A549 (cell line): ENCODE results near the gene HS6ST3. TPM values are rescaled to one million over a fixed set of nuclear protein-coding genes. Genes with fewer than 3 reads are reported as not detected.

Source experiments
- ATAC-seq, 2 experiments: fragments of 200-7000 bp in 1 of 2; fragments of >200 bp in 1 of 2; cut with Nextera tagmentation in 1 of 2; cut with Tn5 transposase in 1 of 2; 3 replicates each; pipeline versions ENCODE4 v1.8.0 to v1.9.1; 2018 to 2020; ENCODE audit warnings: mild to moderate bottlenecking in 1 of 2, moderate library complexity in 1 of 2
- CTCF ChIA-PET: fragments of 300-600 bp; sonication (Branson Sonifier 250); formaldehyde crosslinking; extraction: SDS; loops from one replicate; lab custom pipeline; 2021; ENCODE audit warnings: antibody characterized with exemption, inconsistent platforms; lab: Yijun Ruan, JAX
- POLR2A ChIA-PET: fragments of 350-600 bp; formaldehyde crosslinking; extraction: SDS; loops from one replicate; lab custom pipeline; 2021; ENCODE audit warnings: antibody characterized with exemption, inconsistent platforms; lab: Yijun Ruan, JAX
- DNase-seq, 2 experiments: peaks; one replicate each; pipeline versions ENCODE4 v3.0.0 to v3.0.0-alpha.2; 2011 to 2016; ENCODE audit warnings: low read depth in 1 of 2, low spot score in 1 of 2
- FAIRE-seq: peaks from 2 replicates; lab custom pipeline; 2011; peaks lifted over from hg19 to GRCh38; lab: Jason Lieb, UNC
- H3K27ac ChIP-seq, 2 experiments: fragments of >200 bp; sonication (Bioruptor Twin); formaldehyde crosslinking; 3 replicates each; pipeline ENCODE4 v1.5.1; 2016 to 2017
- H3K4me1 ChIP-seq: fragments of >200 bp; sonication (Bioruptor Twin); formaldehyde crosslinking; 3 replicates; pipeline ENCODE4 v1.6.1; 2016
- H3K4me2 ChIP-seq: fragments of >200 bp; sonication (Bioruptor Twin); formaldehyde crosslinking; 3 replicates; pipeline ENCODE4 v1.6.1; 2016
- H3K4me3 ChIP-seq: fragments of >200 bp; sonication (Bioruptor Twin); formaldehyde crosslinking; 3 replicates; pipeline ENCODE4 v1.5.1; 2016
- H3K9me3 ChIP-seq: fragments of >200 bp; sonication (Bioruptor Twin); formaldehyde crosslinking; 3 replicates; pipeline ENCODE4 v1.6.1; 2016
- BHLHE40 ChIP-seq: IDR thresholded peaks from 2 replicates; pipeline ENCODE4 v1.6.1; 2012; ENCODE audit warnings: low read depth, low read length, inconsistent platforms
- CEBPB ChIP-seq, 2 experiments: fragments of >200 bp in 1 of 2; sonication (Bioruptor Twin) in 1 of 2; formaldehyde crosslinking in 1 of 2; IDR thresholded peaks; 2 replicates each; pipeline ENCODE4 v1.6.1; 2012 to 2016
- ELK1 ChIP-seq: fragments of 150-350 bp; IDR thresholded peaks from 2 replicates; pipeline ENCODE4 v1.6.1; 2014; ENCODE audit warnings: low read depth, mild to moderate bottlenecking, low read length
- FOXS1 ChIP-seq: fragments of 250-450 bp; sonication (Bioruptor Pico); IDR thresholded peaks from 2 replicates; pipeline ENCODE4 v1.5.0; 2020; ENCODE audit warnings: mild to moderate bottlenecking, moderate library complexity
- HOXB13 ChIP-seq: fragments of 250-450 bp; sonication (Bioruptor Pico); IDR thresholded peaks from 2 replicates; pipeline ENCODE4 v1.5.0; 2020; ENCODE audit warnings: low read depth, mild to moderate bottlenecking, moderate library complexity
- HOXB5 ChIP-seq: fragments of 250-450 bp; sonication (Bioruptor Pico); IDR thresholded peaks from 2 replicates; pipeline ENCODE4 v1.5.0; 2020; ENCODE audit warnings: mild to moderate bottlenecking, moderate library complexity
- JUNB ChIP-seq: fragments of >200 bp; sonication (Bioruptor Twin); formaldehyde crosslinking; IDR thresholded peaks from 2 replicates; pipeline ENCODE4 v1.6.1; 2016
- KDM1A ChIP-seq: fragments of 200-600 bp; sonication (generic); IDR thresholded peaks from 2 replicates; pipeline ENCODE4 v1.6.1; 2016; ENCODE audit warnings: low read depth, mild to moderate bottlenecking
- MAFK ChIP-seq: fragments of 450-650 bp; IDR thresholded peaks from 2 replicates; pipeline ENCODE4 v1.6.1; 2014; ENCODE audit not compliant: partially characterized antibody
- NFE2L2 ChIP-seq: fragments of 150-350 bp; conservative IDR thresholded peaks from 2 replicates; pipeline ENCODE4 v1.6.1; 2014; ENCODE audit warnings: low read length
- NR3C1 ChIP-seq: fragments of >200 bp; sonication (Bioruptor Twin); formaldehyde crosslinking; IDR thresholded peaks from 3 replicates; pipeline ENCODE4 v1.6.1; 2017
- RARB ChIP-seq: fragments of 250-450 bp; sonication (Bioruptor Pico); IDR thresholded peaks from 2 replicates; pipeline ENCODE4 v1.8.0; 2021; ENCODE audit warnings: mild to moderate bottlenecking, moderate library complexity
- REST ChIP-seq: fragments of 200-600 bp; sonication (generic); IDR thresholded peaks from 2 replicates; pipeline ENCODE4 v1.6.1; 2016; ENCODE audit warnings: antibody characterized with exemption, mild to moderate bottlenecking, moderate library complexity
- SMC3 ChIP-seq: fragments of >200 bp; sonication (Bioruptor Twin); formaldehyde crosslinking; IDR thresholded peaks from 3 replicates; pipeline ENCODE4 v1.6.1; 2018; ENCODE audit warnings: inconsistent platforms
- TP53 ChIP-seq: fragments of 250-450 bp; sonication (Bioruptor Pico); IDR thresholded peaks from 2 replicates; pipeline ENCODE4 v1.5.0; 2021; ENCODE audit warnings: mild to moderate bottlenecking, moderate library complexity
- WGBS: methylation state at CpG from one replicate; pipeline ENCODE4 v1.1.6; 2017; ENCODE audit errors: missing lambda C conversion rate; 5-methylcytosine and 5-hydroxymethylcytosine counted together
- polyA plus RNA-seq, 4 experiments: library from polyadenylated mRNA; depleted of rRNA in 3 of 4; stranded (reverse); fragments of >200 nt; fragmentation: RNase III in 1 of 4; extraction: RNeasy Plus Mini Kit Qiagen cat#74134 plus additional on column Dnase treatment in 1 of 4; gene quantifications; 2 replicates in 3 of 4; 3 replicates in 1 of 4; pipeline ENCODE4 v1.2.3, GENCODE V29; 2011 to 2017
- TF ChIP-seq, protein P1 (sequence below): fragments of >200 bp; sonication (Bioruptor Twin); formaldehyde crosslinking; IDR thresholded peaks from 3 replicates; pipeline ENCODE4 v1.6.1; 2016
- TF ChIP-seq, protein P2 (sequence below): fragments of 250-450 bp; sonication (Bioruptor Pico); IDR thresholded peaks from 2 replicates; pipeline ENCODE4 v1.5.0; 2021; ENCODE audit warnings: mild to moderate bottlenecking, moderate library complexity, borderline replicate concordance

HS6ST3 gene
- polyA plus RNA-seq, 2 of the 4 experiments (the other 2 are of a cell fraction): not detected

- no peak overlapping the region for H3K4me3 ChIP-seq
- no peaks in the 10 kb centered on the region for H3K4me1 ChIP-seq
- no peak overlapping the region for H3K4me2 ChIP-seq
- TF ChIP-seq SMC3 (no peak), KDM1A (no peak), FOXS1 (CRISPR knock-in tag) (no peak), BHLHE40 (no peak)
- TF ChIP-seq, all 56 proteins: peak for 0
- WGBS: 7% methylated on average over 9 of the region's 10 CpGs
- ChIA-PET CTCF (no interaction called here), POLR2A (no interaction called here)
- Histone ChIP-seq H3K27ac (no peak overlapping the region), H3K9me3 (no peaks in the 10 kb centered on the region)
- ATAC-seq (no peak), FAIRE-seq (no peak), DNase-seq (no peak)
These were observed 760.7 kb downstream of the HS6ST3 start for GRCh38 chr13:96850538-96851145.

DNA sequence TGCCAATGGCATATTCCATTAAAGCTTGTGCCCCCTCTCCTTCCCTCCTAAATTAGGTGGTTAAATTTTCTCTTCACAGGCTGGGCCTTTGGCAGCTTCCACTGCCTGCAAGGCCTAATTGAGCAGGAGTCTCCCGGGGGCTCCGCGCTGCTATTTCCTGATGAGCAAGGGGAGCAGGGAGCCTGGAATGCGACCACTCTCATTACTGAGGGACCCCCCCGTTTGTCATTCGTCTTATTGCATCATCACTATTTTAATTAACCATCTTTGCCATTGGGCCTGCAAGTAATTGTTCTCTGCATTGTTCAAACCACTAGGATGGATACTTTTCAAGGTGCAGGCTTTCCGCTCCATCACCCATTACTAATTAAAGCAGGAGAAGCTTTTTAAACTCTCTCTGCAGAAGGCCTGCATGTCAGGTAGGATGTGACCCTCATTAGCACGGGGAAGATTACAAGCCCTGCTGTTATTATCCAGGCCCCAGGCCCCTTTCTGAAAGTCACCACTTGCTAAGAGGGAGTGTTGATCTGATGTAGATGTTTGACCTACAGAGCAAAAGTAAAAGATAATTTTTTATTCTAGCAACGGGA, 762.0 kb downstream of the HS6ST3 start:
- H3K4me3 ChIP-seq: no peak overlapping the region
- no peak for FAIRE-seq
- DNase-seq: no peak
- H3K27ac ChIP-seq: no peak overlapping the region
- H3K4me1 ChIP-seq: no peaks in the 10 kb centered on the region
- WGBS: 30% methylated on average over 9 of the region's 9 CpGs
- ChIA-PET CTCF (no interaction called here), POLR2A (no interaction called here)
- TF ChIP-seq, protein P1, sequence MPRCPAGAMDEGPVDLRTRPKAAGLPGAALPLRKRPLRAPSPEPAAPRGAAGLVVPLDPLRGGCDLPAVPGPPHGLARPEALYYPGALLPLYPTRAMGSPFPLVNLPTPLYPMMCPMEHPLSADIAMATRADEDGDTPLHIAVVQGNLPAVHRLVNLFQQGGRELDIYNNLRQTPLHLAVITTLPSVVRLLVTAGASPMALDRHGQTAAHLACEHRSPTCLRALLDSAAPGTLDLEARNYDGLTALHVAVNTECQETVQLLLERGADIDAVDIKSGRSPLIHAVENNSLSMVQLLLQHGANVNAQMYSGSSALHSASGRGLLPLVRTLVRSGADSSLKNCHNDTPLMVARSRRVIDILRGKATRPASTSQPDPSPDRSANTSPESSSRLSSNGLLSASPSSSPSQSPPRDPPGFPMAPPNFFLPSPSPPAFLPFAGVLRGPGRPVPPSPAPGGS: no peak
- TF ChIP-seq, protein P2, sequence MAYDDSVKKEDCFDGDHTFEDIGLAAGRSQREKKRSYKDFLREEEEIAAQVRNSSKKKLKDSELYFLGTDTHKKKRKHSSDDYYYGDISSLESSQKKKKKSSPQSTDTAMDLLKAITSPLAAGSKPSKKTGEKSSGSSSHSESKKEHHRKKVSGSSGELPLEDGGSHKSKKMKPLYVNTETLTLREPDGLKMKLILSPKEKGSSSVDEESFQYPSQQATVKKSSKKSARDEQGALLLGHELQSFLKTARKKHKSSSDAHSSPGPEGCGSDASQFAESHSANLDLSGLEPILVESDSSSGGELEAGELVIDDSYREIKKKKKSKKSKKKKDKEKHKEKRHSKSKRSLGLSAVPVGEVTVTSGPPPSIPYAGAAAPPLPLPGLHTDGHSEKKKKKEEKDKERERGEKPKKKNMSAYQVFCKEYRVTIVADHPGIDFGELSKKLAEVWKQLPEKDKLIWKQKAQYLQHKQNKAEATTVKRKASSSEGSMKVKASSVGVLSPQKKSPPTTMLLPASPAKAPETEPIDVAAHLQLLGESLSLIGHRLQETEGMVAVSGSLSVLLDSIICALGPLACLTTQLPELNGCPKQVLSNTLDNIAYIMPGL: no peak
- TF ChIP-seq SMC3 (no peak), HOXB5 (CRISPR knock-in tag) (no peak), REST (no peak), HOXB13 (CRISPR knock-in tag) (no peak), NR3C1 (no peak), NFE2L2 (no peak), CEBPB (IDR thresholded peaks at IDR 0.05) (no peak), TP53 (CRISPR knock-in tag) (no peak), JUNB (no peak)
- no peak overlapping the region for H3K4me2 ChIP-seq
- no peak for ATAC-seq
- H3K9me3 ChIP-seq: no peaks in the 10 kb centered on the region

- Histone ChIP-seq H3K4me2 (no peak overlapping the region), H3K4me1 (no peaks in the 10 kb centered on the region), H3K9me3 (no peaks in the 10 kb centered on the region), H3K27ac (no peak overlapping the region), H3K4me3 (no peak overlapping the region)
- WGBS: 58% methylated on average over 1 of the region's 1 CpG
- POLR2A ChIA-PET: no interaction called here
- DNase-seq (no peak), ATAC-seq (no peak), FAIRE-seq (no peak)
- CTCF ChIA-PET: no interaction called here
- TF ChIP-seq MAFK (no peak), REST (no peak), ELK1 (no peak), RARB (CRISPR knock-in tag) (no peak)
These were observed 768.4 kb downstream of the HS6ST3 start for GRCh38 chr13:96858133-96858826.
